ENCODE measurements around the gene PDCL2.

Gene PDCL2

GRCh38 chr4:55518442-55518841 is 73.6 kb downstream of the PDCL2 start:
- no peak overlapping the region for H3K27ac ChIP-seq (ENCODE audit: low read depth, low read length)
- H3F3A ChIP-seq (ENCODE audit: insufficient read depth) = no peaks in the 10 kb centered on the region
- H3K36me3 ChIP-seq (ENCODE audit: low read length) = no peaks in the 10 kb centered on the region
- H3K4me3 ChIP-seq (ENCODE audit: insufficient read depth, low read length, poor library complexity, severe bottlenecking) = no peak overlapping the region
- H3K9ac ChIP-seq (ENCODE audit: low read length) = no peak overlapping the region
- H4K20me1 ChIP-seq (ENCODE audit: low read depth, low read length) = no peaks in the 10 kb centered on the region
- H3K9me2 ChIP-seq (replicated peaks; ENCODE audit: insufficient read depth, low read length) = no peaks in the 10 kb centered on the region
- no peak for TF ChIP-seq CTCF (IDR thresholded peaks at IDR 0.05; ENCODE audit: insufficient read depth, low read length, poor library complexity, severe bottlenecking)
- TF ChIP-seq EZH2phosphoT487 (conservative IDR thresholded peaks at IDR 0.05; ENCODE audit: low read length) = no peak
- H3K27me3 ChIP-seq (ENCODE audit: low read length) = no peaks in the 10 kb centered on the region
- no peak overlapping the region for H2AFZ ChIP-seq (ENCODE audit: low read depth, low read length, severe bottlenecking)
- H3K79me2 ChIP-seq (ENCODE audit: insufficient read depth, low read length) = no peaks in the 10 kb centered on the region
- H3K4me2 ChIP-seq (ENCODE audit: low read depth, low read length, poor library complexity, severe bottlenecking) = no peak overlapping the region
- H3K9me3 ChIP-seq (ENCODE audit: insufficient read depth, low read length) = no peaks in the 10 kb centered on the region

- Histone ChIP-seq H3K9me2 (replicated peaks; ENCODE audit: insufficient read depth, low read length) (no peaks in the 10 kb centered on the region), H3K9me3 (ENCODE audit: insufficient read depth, low read length) (no peaks in the 10 kb centered on the region), H3K27me3 (ENCODE audit: low read length) (no peaks in the 10 kb centered on the region), H3K27ac (ENCODE audit: low read depth, low read length) (no peak overlapping the region), H3K36me3 (ENCODE audit: low read length) (no peaks in the 10 kb centered on the region), H3K79me2 (ENCODE audit: insufficient read depth, low read length) (no peaks in the 10 kb centered on the region), H2AFZ (ENCODE audit: low read depth, low read length, severe bottlenecking) (no peak overlapping the region), H4K20me1 (ENCODE audit: low read depth, low read length) (no peaks in the 10 kb centered on the region), H3K4me3 (ENCODE audit: insufficient read depth, low read length, poor library complexity, severe bottlenecking) (no peak overlapping the region), H3K4me2 (ENCODE audit: low read depth, low read length, poor library complexity, severe bottlenecking) (no peak overlapping the region), H3K9ac (ENCODE audit: low read length) (no peak overlapping the region), H3F3A (ENCODE audit: insufficient read depth) (no peaks in the 10 kb centered on the region)
- TF ChIP-seq EZH2phosphoT487 (conservative IDR thresholded peaks at IDR 0.05; ENCODE audit: low read length) = no peak
- TF ChIP-seq CTCF (IDR thresholded peaks at IDR 0.05; ENCODE audit: insufficient read depth, low read length, poor library complexity, severe bottlenecking) = no peak
Observed at GRCh38 chr4:55517526-55518229, 74.4 kb downstream of the PDCL2 start.

GRCh38 chr4:55512922-55513571 is 79.0 kb downstream of the PDCL2 start:
- H3K9ac ChIP-seq (ENCODE audit: low read length) = no peak overlapping the region
- H2AFZ ChIP-seq (ENCODE audit: low read depth, low read length, severe bottlenecking) = no peak overlapping the region
- no peaks in the 10 kb centered on the region for H3K27me3 ChIP-seq (ENCODE audit: low read length)
- H3K4me2 ChIP-seq (ENCODE audit: low read depth, low read length, poor library complexity, severe bottlenecking) = no peak overlapping the region
- no peaks in the 10 kb centered on the region for H3K9me3 ChIP-seq (ENCODE audit: insufficient read depth, low read length)
- no peak overlapping the region for H3K27ac ChIP-seq (ENCODE audit: low read depth, low read length)
- no peak overlapping the region for H3K4me3 ChIP-seq (ENCODE audit: insufficient read depth, low read length, poor library complexity, severe bottlenecking)
- TF ChIP-seq CTCF (IDR thresholded peaks at IDR 0.05; ENCODE audit: insufficient read depth, low read length, poor library complexity, severe bottlenecking) (no peak), EZH2phosphoT487 (conservative IDR thresholded peaks at IDR 0.05; ENCODE audit: low read length) (no peak)
- H3F3A ChIP-seq (ENCODE audit: insufficient read depth) = no peaks in the 10 kb centered on the region
- no peaks in the 10 kb centered on the region for H4K20me1 ChIP-seq (ENCODE audit: low read depth, low read length)
- H3K79me2 ChIP-seq (ENCODE audit: insufficient read depth, low read length) = no peaks in the 10 kb centered on the region
- H3K9me2 ChIP-seq (replicated peaks; ENCODE audit: insufficient read depth, low read length) = no peaks in the 10 kb centered on the region
- H3K36me3 ChIP-seq (ENCODE audit: low read length) = no peaks in the 10 kb centered on the region

All from SU-DHL-6 (cell line).